Measurements from ENCODE around the gene CDK3.
"Not testable (repeated sequence)": the region's sequence is repeated elsewhere in the genome, so short reads cannot be mapped to it uniquely, and the experiment has no call there.

DNA sequence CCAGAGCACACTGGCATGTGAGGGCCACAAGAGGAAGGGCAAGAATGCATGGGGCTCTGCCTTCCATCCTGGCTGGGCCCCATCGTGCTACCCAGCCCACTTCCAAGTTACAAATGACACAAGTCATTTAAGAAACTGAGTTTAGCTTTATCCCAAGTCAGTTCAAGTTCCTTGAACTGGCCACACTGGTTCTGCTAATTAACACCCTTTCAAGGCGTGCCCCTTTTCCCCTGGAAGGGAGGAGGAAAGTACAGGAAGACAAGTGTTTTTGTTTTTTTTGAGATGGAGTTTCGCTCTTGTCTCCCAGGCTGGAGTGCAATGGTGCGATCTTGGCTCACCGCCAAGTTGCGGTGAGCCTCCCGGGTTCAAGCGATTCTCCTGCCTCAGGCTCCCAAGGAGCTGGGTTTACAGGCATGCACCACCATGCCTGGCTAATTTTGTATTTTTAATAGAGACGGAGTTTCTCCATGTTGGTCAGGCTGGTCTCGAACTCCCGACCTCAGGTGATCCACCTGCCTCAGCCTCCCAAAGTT is 43.9 kb downstream of the CDK3 start:
- TF ChIP-seq MAFF (IDR thresholded peaks at IDR 0.05; ENCODE audit: low read length); HDAC8 (tag; IDR thresholded peaks at IDR 0.05); BRD4 (IDR thresholded peaks at IDR 0.05); ZNF232 (CRISPR knock-in tag; IDR thresholded peaks at IDR 0.05); NRF1 (conservative IDR thresholded peaks at IDR 0.05 in 1 of 2, IDR thresholded peaks at IDR 0.05 in 1 of 2); POLR2A (conservative IDR thresholded peaks at IDR 0.05); POLR2AphosphoS5 (IDR thresholded peaks at IDR 0.05; ENCODE audit: control insufficient read depth, insufficient read depth, low read depth, low read length); ZNF316 (IDR thresholded peaks at IDR 0.05); TFAM (CRISPR knock-in tag; conservative IDR thresholded peaks at IDR 0.05); SRSF9 (IDR thresholded peaks at IDR 0.05; ENCODE audit: borderline replicate concordance, low read depth, low read length): not testable (repeated sequence)
- TF ChIP-seq, protein P1, sequence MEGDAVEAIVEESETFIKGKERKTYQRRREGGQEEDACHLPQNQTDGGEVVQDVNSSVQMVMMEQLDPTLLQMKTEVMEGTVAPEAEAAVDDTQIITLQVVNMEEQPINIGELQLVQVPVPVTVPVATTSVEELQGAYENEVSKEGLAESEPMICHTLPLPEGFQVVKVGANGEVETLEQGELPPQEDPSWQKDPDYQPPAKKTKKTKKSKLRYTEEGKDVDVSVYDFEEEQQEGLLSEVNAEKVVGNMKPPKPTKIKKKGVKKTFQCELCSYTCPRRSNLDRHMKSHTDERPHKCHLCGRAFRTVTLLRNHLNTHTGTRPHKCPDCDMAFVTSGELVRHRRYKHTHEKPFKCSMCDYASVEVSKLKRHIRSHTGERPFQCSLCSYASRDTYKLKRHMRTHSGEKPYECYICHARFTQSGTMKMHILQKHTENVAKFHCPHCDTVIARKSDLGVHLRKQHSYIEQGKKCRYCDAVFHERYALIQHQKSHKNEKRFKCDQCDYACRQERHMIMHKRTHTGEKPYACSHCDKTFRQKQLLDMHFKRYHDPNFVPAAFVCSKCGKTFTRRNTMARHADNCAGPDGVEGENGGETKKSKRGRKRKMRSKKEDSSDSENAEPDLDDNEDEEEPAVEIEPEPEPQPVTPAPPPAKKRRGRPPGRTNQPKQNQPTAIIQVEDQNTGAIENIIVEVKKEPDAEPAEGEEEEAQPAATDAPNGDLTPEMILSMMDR (IDR thresholded peaks at IDR 0.05 in 2 of 3, conservative IDR thresholded peaks at IDR 0.05 in 1 of 3; ENCODE audit: insufficient read depth in 2 of 3, low read depth in 1 of 3, low read length in 3 of 3): not testable (repeated sequence)
- TF ChIP-seq, protein P2, sequence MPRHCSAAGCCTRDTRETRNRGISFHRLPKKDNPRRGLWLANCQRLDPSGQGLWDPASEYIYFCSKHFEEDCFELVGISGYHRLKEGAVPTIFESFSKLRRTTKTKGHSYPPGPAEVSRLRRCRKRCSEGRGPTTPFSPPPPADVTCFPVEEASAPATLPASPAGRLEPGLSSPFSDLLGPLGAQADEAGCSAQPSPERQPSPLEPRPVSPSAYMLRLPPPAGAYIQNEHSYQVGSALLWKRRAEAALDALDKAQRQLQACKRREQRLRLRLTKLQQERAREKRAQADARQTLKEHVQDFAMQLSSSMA (CRISPR knock-in tag; IDR thresholded peaks at IDR 0.05): not testable (repeated sequence)

All from K562 (cell line).